Muscle of back (tissue), 11 donors: Measurements from ENCODE around the gene PPP1R13B. TPM values are rescaled to one million over a fixed set of nuclear protein-coding genes. Genes with fewer than 3 reads are reported as not detected.
"Not testable (repeated sequence)": the region's sequence is repeated elsewhere in the genome, so short reads cannot be mapped to it uniquely, and the experiment has no call there.

ENCODE experiments used
- DNase-seq, 3 donors: peaks; one replicate each; pipeline versions ENCODE4 v3.0.0 to v3.0.0-alpha.2; 2013
- polyA plus RNA-seq, 10 donors: library from polyadenylated mRNA; unstranded; fragments of 120-200 nt; gene quantifications; one replicate each; pipeline ENCODE4 v1.2.1, GENCODE V29; 2013; ENCODE audit not compliant: insufficient read length in 10 of 10

The PPP1R13B gene
- polyA plus RNA-seq, 10 donors = 6.1 to 13.7 (median 11.4) TPM

DNA sequence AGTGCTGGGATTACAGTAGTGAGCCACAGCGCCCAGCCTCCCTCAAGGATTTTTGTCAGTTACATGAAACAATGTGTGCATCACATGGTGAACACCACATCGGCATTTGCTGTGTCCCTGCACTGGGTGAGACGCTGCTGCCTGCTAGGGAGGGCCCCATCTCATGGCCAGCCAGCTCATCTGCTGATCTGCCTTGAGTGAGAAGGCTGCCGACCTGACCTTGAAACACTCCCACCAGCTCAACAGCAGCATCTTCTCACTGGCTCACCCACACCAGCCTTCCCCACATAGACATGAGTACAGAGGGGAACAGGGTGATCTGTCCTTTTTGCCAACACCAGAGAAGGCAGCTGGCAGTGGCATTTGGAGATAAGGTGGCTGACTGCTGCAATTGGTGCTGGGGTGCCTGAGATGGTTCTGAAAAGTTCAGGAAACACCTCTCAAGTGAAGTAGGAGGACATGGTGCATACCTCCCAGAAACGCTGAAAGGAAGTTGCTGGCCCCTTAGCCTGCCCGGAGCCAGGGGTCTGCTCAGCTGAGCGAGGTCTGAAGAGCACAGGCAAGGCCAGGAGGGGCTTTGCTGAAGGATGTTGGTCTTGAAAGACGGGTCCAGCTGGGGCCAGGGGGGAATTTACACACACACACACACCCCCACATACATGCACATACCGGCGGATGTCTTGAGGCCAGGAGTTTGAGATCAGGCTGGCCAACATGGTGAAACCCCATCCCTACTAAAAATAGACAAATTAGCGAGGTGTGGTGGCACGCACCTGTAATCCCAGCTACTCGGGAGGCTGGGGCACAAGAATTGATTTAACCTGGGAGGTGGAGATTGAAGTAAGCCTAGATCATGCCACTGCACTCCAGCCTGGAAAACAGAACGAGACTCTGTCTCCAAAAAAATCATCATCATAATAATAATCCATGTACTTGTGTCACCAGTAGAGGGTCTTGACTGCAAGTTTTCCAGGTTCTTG, 14.3 kb upstream of the PPP1R13B start:
- DNase-seq = no peak

DNA sequence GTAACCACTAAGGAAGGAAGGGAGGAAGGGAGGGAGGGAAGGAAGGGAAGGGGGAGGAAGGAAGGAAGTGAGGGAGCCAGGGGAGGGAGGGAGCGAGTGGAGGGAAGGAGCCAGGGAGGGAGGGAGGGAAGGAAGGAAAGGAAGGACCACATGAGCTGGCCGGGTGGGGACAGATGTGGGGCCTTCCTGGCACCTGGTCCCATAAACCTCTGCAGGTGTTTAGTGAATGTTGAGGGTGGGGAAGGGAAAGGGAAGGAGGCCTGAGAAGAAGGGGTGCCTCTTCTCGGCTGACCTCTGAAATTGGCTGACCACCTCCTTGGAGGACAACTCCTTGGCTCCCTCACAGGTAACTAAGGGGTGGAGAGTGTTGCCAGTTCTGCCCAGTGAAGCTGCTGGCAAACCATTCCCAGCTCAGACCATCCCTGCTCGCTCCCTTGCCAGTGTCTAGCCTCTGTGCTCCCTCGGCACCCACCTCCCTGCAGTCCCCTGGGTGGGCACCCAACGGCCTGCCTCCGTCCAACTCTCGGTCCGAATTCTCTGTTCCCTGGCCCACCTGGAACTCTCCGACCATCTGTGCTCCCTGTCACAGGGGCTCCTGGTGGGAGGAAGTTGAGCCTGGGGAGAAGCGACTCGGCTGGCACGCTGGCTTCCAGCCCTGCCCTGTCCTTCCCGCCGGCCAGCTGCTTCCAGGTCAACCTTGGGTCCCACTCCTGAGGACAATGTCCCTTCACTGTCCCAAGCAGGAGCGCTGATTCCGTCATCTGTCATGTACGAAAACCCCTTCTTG, 12.2 kb upstream of the PPP1R13B start:
- no peak for DNase-seq

DNA sequence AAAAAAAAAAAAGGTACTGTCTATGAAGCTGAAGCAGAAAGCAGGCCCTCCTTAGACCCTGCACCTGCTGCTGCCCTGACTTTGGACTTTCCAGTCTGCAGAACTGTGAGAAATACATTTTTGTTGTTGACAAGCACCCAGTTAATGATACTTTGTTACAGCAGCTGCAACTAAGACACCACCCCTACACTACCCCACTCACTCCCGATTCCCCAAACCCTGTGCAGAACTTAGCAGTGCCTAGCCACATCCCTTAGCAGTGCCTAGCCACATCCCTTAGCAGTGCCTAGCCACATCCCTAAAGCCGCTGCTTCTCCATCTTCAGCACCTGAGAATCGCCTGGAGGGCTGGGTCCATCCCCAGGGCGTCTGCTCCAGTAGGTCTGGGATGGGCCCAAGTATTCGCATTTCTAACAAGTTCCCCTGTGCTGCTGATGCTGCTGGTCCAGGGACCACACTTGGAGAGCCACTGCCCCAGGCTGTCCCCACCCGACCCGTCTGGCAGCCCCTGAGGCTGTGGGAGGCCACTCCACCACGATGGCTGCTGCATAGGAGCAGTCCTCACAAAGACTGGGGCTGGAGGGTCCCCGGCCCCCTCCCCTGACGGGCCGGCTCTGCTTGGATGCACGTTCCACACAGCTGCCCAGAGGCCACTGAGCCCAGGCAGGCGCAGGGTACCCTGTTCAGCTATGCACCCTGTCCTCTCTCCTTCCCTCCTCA, 10.8 kb upstream of the PPP1R13B start:
- DNase-seq = no peak

DNA sequence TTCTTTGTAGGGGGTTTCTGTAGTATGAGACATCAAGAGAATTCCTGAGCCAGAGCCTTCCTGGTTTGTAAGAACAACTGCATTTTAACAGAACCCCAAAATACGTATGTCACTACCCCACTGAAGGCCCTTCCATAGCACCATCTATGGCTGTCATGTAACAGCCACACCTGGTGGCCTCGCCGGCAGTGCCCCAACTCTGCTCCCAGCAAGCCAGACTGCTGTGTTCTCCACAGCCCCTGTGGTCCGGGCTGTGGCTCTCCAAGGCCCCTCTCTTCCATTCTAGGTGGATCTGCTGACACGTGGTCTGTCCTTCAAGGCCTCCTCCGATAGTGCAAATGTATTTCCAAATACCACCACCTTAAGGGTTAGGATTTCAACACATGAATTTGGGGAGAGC, 9.9 kb upstream of the PPP1R13B start:
- DNase-seq = no peak

DNA sequence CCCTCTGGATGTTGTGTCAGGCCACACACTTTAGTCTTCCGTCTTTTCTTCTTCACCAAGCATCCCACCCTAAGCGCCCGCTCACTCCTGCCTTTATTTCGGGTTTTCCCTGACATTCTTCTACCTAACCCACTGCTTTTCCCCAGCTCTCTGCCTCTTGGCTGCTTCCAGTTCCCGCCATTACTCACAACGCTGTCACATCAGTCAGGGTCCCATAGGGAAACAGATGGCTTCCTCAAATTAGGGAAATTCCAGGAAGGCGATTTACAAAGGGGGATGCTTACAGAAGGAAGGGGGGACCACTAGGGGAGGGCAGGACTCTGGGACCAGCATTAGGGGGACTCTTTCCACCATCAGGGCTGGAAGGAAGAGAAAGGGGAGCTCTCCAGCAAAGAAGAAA, 9.2 kb upstream of the PPP1R13B start:
- DNase-seq = peak in 1 of 3 donors; percentile 51

DNA sequence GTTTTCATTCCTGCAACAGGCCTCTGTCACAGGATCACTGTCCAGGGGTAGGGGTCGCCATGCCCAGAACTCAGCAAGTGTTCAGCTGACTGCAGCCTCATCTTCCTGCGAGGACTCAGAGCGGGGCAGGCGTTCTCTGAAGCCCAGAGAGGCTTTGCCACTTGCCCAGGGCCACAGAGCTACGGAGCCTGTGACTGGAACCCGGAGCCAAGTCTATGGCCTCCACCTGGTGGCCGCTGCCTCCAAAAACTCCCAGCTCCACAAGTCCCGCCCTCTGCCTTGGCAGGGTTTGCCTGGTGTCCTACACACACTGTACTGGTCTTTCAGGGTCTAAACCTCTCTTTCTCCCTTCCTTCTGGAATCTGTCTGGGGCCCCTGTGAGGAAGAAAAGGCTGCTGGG, 8.7 kb upstream of the PPP1R13B start:
- DNase-seq = peak in 1 of 3 donors; percentile 44

DNA sequence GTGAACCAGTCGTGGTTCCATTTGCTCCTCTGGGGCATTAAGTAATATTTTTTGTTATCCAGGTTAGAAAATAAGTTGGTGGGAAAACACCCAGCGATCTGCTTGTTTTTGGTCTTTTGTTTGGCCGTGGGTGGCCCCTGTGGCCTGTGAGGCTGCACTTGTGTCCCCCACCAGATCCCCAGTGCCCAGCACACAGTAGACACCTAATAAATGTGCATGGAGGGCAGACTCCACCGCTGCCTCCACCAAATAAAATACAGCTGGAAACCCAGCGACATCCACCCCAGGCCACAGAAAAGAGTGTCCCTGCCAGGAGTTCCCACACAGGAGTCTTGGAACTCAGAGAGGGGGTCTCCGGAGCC, 8.3 kb upstream of the PPP1R13B start:
- DNase-seq = no peak

DNA sequence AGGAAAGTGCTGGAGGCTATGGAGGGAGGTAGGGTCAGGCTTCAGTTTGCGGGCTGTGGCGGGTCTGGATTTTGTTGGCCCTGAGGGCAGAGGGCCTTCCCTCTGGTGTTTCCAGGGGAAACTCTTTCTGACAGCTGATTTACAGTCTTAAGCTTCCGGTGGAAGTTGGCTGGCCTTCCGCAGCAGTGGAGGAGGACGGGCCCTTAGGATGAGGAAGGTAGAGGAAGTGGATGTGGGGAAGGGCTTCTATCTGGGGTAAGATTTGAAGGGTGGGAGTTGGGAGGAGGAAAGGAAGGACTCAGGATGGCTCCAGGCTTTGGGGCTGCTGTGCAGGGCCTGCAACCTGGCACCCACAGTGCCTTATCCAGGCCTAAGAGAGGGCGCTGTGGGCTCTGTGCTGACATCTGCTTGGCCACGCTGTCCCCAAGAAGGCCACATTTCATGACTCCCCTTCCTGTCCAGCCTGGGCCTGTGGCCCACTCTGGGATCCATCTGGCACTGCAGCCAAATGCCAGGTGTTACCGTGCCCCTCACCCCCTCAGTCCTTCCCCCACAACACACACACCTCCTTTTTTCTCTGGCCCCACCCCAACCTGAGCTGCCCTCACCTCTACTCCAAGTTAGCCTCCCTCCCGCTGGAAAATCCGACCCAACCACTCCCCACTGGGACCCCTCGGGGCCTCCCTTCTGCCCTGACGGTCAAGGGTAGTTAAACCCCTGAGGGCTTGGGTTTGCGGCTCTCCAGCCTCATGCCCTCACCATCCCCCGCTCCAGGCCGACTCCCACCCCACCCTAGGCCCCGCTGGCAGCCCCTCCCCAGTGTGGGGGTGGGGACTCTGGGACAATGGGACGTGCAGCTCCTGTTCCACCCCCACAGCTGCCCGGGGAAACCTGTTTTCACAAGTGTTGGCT, 7.7 kb upstream of the PPP1R13B start:
- DNase-seq = peak in 1 of 3 donors; percentile 69

DNA sequence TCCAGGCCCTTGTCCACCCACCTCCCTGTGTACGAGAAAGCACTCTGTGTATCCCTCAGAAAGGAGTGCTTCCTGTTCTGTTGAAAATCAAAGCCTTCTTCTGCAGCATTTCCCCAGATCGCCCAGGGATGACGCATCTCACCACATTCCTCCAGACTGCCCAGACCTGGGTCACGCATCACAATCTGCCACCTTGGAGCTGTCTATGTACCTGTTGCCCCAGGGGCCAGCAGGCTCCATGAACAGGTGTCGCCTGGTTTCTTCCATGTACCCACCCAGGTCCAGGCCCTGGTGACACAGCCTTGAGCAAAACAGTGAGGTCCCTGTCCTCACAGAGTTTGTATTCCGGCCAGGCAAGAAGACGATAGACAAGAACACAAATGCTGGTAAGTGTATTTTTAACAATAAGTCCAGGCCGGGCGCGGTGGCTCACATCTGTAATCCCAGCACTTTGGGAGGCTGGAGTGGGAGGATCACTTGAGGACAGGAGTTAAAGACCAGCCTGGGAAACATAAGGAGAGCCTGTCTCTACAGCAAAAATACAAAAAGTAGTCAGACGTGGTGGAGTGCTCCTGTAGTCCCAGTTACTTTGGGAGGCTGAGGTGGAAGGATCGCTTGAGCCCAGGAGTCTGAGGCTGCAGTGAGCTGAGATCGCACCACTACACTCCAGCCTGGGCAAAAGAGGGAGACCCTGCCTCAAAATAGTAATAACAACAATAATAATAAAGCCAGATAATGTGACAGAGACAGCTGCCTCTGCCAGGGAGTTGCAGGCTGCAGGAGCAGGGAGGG, 6.8 kb upstream of the PPP1R13B start:
- no peak for DNase-seq

DNA sequence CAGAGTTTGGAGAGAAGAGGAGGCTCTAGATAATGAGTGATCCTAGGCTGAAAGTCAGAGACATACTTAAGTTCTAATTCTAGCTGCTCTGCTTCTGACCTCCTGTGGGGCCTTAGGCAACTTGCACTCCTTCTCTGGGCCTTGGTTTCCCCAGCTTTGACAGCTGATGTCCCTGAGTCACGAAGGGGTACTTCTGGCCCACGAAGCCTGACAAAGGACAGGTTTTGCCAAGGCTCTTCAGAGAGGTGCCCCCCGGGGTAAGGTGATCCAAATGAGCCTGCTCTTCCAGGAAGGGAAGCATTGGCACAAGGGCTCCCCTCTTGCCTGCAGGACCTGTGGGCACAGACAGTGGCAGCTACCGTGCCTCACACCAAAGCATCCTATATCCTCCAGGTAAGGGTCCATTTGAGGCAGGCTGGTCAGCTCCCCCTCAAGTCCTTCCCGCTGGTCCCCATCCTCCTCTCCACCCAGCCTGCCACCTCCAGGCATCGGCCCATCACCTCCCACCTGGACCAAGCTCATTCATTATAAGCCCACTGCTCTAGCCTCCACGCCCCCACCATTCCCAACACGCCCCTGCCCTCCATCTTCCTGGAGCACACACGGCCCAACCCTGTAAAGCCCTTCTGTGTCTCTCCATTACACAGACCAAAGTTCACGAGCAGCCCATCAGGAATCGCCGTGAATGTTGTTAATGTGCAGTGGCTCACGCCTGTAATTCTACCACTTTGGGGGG, 1.9 kb upstream of the PPP1R13B start:
- DNase-seq = no peak

DNA sequence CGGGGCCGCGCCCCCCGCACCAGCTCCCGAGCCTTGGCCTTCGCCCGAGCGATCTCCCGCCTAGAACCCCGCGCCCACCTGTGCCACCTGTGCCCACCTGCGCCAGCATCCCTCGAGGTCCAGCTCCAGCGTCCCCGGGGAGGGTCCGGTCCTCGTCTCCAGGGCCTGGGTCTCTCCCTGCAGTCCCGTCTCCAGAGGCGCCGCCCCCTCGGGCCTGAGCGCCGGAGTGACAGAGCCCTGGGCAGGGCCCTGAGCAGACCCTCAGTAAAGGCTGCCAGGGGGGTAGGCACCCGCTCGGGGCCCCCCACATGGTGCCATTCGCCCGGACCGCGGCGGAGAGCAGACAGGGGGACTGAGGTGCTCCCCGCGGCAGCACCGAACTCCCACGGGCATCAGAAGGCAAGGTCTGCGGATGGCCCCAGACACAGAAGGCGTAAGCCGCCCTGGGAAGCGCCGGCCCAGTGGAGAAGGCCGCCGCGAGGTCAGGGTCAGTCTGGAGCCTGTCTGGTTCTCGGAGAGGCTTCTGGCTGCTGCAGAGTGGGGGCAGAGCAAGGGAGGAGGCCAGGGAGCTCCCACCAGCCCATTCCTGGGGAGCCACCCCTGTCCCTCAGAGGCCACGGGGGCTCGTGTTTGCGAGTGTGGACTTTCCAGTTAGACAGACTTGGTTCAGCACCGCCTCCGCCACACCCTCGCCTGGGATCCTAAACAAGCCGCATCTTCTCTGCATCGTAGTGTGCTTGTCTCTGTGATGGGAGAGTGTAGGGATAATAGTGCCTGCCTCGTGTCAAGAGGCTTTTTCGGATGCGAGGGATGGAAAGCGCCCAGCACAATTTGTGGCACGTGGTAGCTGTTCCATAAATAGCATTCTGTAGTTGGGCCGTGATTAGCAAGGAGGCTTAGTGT, 1.1 kb upstream of the PPP1R13B start:
- DNase-seq = peak in 1 of 3 donors; percentile 51

DNA sequence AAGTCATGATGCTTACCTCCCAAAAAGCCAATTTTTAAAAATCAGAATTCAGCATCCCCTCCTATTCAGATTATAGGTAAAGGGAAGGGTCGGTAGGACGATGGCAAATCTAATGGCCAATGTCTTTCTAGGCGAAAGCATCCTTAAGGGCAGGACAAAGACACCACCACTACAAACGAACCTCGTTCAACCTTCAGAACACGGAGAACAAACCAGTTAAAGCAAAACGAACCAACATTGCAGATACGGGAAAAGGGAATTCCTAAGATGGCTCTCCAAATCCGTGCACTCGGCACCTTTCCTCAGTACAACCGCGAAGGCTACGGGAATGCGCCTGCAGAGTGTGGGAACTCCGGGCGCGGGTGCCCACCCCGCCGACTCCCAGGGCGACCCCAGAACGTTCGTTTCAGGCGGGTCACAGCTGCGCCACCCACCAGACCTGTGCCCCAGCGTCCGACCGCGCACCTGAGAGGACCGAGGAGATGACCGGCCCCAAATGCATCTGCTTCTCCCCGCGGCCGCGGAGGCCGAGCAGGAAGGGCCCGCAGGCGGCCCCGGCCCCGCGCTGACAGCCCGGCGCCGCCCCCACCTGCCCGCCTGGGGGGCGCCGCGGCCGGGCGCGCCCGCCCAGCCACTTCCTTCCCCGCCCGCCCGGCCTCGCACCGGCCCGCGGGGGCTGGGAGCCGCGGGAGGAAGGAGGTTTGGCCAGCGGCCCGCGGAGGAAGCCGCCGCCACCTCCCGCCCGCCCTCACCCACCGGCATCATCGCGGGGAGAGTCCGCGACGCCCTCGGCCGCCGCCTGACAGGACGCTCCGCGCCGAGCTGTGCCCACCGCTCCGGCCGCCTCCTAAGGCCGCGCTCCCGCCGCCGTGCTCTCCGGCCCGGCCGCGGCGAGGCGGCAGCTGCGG, 578 bp downstream of the PPP1R13B start:
- no peak for DNase-seq

DNA sequence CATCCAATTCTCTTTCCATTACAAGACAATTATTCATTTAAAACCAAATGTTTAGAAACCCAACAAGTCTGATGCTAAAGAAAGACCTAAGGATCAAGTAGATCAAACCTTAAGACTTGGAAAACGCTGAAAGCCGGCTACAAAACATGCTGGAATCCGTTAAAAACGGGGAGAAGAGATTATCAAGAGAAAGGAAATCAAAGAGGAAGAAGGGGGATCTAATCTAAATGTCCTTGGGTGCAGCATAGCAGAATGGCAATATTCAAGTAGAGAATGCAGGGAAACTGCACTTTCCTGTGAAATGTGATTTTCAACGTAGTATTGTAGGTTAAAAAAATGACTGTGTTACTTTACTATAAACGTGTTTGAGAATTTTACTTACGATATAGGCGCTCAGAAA, 1.3 kb downstream of the PPP1R13B start:
- DNase-seq = no peak

DNA sequence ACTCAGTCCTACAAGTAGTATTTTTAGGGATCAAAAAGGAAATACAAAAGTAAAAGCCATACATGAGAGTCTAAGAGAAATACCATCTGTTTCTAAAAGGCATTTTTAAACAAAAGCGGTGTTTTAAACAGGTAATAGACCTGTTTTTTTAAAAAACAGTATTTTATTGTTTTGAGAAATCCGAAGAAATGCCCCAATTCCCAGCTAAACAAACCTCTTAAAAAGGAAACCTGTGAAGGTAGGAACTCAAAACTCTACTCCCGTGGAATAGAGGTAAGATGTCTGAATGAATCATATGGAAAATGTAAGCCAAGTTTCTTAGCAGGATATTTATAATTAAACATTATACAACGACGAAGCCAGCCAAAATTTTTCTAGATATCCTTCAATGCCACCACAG, 2.0 kb downstream of the PPP1R13B start:
- DNase-seq = no peak

DNA sequence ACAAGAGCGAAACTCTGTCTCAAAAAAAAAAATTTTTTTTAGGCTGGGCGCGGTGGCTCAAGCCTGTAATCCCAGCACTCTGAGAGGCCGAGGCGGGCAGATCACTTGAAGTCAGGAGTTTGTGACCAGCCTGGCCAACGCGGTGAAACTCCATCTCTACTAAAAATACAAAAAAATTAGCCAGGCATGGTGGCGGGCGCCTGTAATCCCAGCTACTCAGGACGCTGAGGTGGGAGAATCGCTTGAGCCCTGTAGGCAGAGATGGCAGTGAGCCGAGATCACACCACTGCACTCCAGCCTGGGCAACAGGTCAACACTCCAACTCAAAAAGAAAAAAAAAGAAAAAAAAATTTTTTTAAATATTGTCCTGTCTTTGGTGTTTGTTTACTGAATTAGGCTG, 6.1 kb downstream of the PPP1R13B start:
- not testable (repeated sequence) for DNase-seq

DNA sequence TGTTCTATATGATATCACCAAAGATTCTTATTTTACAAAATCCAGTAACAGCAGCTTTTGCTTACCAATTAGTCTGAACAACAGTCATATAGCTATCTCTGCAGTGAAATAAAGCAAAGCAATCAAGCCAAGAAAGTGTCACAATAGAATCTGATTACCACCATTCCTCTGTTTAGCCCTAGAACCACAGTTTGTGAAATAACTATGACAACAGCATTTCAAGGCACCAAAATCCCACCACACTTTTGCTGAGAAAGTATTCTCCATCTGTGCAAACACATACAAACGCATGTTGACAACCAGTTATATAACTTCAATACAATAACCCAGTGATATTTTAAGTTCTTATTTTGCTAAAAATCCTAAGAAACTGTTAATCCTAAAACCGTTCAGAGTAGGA, 7.4 kb downstream of the PPP1R13B start:
- DNase-seq = no peak

DNA sequence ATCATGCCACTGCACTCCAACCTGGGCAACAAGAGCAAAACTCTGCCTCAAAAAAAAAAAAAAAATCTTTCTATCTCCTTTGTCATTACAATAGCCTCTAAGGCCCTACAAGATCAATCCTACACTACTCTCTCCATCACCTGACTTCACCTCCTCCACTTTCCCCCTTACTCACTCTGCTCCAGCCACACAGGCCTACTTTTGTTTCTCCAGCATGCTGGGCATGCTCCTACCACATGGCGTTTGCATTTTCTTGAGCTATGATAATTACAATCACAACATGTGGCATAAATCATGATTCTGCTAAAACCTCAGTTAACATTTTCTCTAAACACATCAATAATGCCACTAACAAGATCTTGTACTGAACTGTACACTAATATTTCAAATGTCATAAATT, 7.8 kb downstream of the PPP1R13B start:
- DNase-seq = no peak
